ENCODE results near the gene COA4.
A peak's percentile ranks its signal among the peaks of the same experiment; 100 is the strongest.
"Not testable (repeated sequence)": the region's sequence is repeated elsewhere in the genome, so short reads cannot be mapped to it uniquely, and the experiment has no call there.

The COA4 gene

DNA sequence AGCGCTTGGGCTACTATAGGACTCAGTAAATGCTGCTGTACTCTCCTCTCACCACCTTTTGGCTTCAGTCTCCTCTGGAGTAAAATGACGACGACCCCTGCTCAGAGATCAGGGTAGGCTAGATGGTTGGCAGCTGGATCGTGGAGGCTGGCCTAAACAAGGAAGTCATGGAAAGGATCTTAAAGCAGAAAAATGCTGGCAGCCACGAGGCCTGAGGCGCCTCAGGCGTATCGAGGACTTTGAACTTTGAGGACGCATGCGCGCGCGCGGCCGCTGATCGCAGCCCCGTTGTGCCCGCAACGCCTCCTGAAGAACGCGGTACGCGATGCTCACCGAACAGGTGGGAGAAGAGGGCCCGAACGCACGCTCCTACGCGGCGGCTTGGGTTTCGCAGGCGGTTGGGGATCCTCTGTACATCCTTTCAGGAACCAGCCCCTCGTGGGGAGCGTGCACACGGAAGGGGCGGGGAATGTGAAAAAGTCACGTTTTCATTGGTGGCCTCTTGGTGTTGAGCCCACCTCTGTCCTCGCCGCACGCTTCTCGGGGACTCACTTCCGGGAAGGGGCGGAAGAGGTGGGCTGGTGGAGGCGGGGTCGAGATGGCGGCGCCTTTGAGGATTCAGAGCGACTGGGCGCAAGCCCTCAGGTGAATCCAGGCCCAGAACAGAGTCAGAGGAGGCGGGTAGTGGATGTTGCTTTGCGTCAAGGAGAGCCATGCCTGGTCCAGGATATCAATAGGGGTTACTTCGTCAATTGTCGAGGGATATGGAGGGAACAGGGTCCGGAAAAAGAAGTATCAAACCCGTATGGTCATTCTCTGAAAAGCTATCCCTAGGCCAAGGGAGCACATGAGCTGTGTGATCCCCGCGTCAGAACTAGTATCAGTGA, at the start of gene COA4, which contains the start of gene PAAF1:
Gene COA4 (minus strand): TSS at position 423 of the 887 bp plus-strand sequence. CDS start 3,468 bp downstream, outside the sequence.
Gene PAAF1 (plus strand): TSS at position 576 of the 887 bp plus-strand sequence. CDS start 23 bp downstream, at position 599.
- peak; percentile 87 for DNase-seq

DNA sequence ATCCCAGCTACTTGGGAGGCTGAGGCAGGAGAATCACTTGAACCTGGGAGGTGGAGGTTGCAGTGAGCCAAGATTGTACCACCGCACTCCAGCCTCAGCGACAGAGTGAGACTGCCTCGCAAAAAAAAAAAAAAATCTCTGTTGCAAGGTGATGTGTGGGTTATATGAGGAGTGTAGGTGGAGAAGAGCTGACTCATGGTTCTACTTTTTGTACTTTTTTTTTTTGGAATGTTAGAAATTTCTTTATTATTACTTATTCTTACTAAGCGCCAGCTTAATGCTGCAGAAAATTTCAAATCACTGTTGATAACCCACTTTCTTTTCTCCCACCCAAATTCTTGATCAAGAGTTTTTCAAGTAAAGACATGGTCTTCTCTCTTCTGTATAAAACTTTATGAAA, 44.5 kb upstream of the COA4 start:
- no peak for DNase-seq

DNA sequence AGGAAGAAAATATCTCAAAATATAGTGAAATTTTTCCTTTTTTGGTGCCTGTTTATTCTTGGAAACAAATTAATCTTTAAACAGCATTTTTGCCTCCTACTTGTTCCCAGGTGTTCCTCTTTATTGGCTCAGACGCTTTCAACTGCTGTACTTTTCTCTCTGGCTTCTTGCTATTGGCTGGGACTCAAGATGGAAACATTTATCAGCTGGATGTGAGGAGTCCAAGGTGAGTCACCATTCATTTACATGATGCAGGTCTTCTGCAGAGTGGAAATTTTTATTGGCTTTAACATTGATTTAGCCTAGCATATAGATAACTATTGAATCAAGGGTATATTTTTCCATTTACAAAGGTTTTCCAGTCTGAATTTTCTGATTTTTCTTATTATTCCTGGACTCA, 39.8 kb upstream of the COA4 start:
- no peak for DNase-seq

- DNase-seq, result no peak
Observed at GRCh38 chr11:73914284-73914683, 37.6 kb upstream of the COA4 start.

- no peak for DNase-seq
Observed at GRCh38 chr11:73913472-73913871, 36.8 kb upstream of the COA4 start.

DNA sequence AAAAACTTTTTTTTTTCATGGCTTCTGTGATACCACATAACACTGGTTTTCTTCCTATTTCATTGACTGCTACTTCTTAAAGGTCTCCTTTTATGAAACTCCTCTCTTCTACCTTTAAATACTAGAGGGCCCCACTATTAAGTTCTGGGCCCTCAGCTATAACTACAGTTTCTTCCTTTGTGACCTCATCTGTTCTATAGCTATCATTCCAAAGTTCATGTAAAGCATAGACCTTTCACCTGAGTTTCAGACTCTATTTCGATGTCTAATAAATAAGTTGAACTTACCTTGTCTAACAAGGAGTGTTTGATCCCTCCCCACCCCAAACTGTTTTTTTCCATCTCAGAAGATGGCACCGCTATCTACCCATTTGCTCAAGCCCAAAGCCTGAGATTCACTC, 35.4 kb upstream of the COA4 start:
- no peak for DNase-seq

- DNase-seq, result no peak
Observed at GRCh38 chr11:73907191-73907590, 30.5 kb upstream of the COA4 start.

DNA sequence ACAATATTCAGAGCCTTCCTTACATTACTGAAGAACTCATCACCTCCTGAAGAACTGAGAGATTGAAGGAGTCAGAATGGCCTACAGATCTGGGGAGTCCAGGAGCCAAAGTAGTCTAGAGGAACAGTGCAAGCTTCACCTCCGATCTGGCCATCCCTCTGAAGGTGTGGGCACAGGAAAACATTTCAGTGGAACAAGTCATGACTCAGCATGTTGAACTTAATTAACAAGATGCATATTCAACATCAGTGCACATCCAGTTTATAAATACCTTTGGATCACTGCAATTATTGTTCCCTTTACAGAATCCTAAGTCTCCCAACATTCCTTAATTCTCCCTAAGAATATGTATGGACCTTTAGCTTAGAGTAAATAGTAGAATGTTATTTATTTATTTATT, 25.7 kb upstream of the COA4 start:
- DNase-seq, result no peak

DNA sequence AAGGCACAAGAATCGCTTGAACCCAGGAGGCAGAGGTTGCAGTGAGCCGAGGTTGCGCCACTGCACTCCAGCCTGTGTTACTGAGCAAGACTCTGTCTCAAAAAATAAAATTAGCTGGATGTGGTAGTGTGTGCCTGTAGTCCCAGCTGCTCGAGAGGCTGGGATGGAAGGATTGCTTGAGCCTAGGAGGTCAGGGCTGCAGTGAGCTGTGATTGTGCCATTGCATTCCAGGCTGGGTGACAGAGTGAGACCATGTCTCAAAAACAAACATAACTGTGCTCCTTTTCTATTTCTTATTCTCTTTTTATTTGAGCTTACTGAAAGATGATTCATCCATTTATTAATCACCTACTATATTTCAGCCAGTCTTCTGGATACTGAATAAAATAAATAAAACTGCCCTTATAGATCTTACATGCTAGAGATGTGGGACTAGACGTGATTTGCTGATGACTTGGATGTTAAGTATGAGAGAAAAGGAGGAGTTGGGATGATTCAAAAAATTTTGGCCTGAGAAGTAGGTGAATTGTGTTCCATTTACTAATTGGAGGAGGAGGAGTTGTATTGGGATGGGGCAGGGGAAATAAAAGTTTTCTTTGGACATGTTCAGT, 18.2 kb upstream of the COA4 start:
- no peak for DNase-seq

- no peak for DNase-seq
Observed at GRCh38 chr11:73893041-73893440, 16.4 kb upstream of the COA4 start.

DNA sequence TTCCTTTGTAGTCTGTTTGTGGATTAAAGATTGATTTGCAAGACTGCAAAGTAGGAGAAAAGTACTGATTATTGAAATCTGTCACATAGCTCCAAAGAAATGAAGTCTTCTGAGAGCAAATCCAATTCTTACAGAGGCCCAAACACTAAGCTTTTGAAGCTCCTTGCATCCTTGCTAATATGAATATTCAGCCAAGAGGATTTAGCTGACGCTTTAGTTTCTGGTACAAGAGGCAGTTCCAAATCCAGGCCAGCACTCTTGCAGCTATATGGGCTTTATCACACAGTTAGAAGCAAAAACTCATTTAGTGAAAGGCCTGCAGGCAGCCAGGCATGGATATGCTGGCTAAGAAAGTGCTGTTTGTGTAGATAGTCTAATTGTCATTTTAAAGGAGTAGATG, 12.9 kb upstream of the COA4 start:
- DNase-seq, result no peak

- no peak for DNase-seq
Observed at GRCh38 chr11:73889019-73889418, 12.4 kb upstream of the COA4 start.

- DNase-seq, result no peak
Observed at GRCh38 chr11:73888244-73888643, 11.6 kb upstream of the COA4 start.

GRCh38 chr11:73883856-73884255, 7.2 kb upstream of the COA4 start:
- no peak for DNase-seq

DNA sequence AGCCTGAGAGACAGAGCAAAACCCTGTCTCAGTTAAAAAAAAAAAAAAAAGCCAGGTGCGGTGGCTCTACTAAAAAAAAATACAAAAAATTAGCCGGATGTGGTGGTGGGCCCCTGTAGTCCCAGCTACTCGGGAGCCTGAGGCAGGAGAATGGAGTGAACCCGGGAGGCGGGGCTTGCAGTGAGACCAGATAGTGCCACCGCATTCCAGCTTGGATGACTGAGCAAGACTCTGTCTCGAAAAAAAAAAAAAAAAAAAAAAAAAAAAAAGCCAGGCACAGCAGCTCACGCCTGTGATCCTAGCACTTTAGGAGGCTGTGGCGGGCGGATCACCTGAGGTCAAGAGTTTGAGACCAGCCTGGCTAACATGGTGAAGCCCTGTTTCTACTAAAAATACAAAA, 3.8 kb upstream of the COA4 start:
- not testable (repeated sequence) for DNase-seq

GRCh38 chr11:73878771-73879170, 2.1 kb upstream of the COA4 start:
- no peak for DNase-seq

GRCh38 chr11:73875840-73876239, 806 bp downstream of the COA4 start:
- no peak for DNase-seq

DNA sequence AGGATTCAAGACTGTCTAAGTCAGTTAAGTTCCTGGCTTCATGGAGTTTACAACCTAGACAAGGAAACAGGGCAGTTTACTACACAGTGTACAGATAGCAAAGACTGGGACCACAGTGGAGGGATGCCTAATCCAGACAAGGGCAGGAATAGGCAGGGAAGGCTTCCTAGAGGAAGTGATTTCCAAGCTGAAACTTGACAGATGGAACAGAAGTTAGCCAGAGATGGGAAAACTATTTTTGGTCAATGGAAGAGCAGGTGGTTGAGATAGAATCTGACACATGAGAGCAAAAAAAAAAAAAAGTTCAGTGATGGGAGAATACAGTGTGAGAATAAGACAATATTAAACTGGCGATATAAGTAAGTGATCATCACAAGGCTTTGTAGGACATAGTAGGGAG, 1.3 kb downstream of the COA4 start:
- DNase-seq, result no peak

DNA sequence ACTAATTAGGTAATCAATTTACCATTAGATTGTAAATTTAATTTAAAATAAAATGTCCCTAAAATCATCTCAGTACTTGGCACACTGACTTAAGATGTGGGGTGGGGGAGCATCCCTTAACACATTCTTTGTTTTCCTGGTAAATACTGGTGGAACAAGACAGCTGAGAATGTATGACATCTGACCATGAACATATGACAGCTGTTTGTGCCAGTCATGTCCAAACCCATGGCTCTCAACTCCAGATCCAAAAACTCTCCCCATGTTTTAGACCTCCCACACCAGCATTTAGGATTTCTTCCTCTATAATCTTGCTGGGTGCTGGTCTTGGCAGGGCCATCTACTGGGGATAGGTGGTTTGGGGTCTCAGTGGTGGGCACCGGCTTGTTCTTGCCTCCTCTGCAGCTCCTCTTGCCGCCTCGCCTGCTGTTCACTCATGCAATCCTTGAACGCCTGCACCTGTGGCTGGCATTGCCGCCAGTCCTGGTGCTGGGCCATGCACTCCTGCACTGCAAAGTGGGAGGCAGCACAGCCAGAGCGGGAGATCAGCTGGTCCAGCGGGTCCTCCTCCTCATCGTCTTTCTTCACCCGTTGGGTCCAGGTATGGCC, 3.8 kb downstream of the COA4 start:
- DNase-seq, result no peak

GRCh38 chr11:73870261-73870660, 6.4 kb downstream of the COA4 start:
- no peak for DNase-seq

GRCh38 chr11:73869332-73869949, 7.2 kb downstream of the COA4 start:
- DNase-seq, result no peak

DNA sequence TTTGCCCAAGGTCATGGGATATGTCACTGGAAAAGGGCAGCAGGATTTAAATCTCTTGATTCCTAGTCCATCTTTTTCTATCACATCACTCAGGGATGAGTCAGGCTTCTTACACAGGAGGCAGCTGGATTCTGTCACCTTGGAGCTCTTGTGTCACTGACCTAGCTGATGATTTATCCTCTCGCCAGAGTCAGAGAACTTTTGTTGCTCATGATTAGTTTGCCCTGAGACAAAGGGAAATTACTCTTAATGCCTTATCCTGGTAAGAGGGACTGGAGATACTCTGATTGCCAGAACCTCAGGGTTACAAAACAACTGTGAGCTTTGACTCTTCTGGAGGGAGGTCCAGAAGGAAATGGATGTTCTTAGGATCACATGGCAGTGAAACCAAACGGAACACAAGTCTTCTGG, 10.1 kb downstream of the COA4 start:
- no peak for DNase-seq

GRCh38 chr11:73866095-73866579, 10.5 kb downstream of the COA4 start:
- DNase-seq, result no peak
